Activated gamma-delta T cell treated with Interleukin-2 at 50 U/mL for 16 hours (primary cell): ENCODE results near the gene CT45A1.
"Not testable (repeated sequence)": the region's sequence is repeated elsewhere in the genome, so short reads cannot be mapped to it uniquely, and the experiment has no call there.

Experiments
- DNase-seq: peaks from one replicate; pipeline ENCODE4 v3.0.0-alpha.2; 2020

Gene CT45A1, protein sequence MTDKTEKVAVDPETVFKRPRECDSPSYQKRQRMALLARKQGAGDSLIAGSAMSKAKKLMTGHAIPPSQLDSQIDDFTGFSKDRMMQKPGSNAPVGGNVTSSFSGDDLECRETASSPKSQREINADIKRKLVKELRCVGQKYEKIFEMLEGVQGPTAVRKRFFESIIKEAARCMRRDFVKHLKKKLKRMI

GRCh38 chrX:135713183-135713689 is at the start of gene CT45A1:
TSS of gene CT45A1 (plus strand) at chrX:135713639. CDS start at chrX:135718941, 5,302 bp downstream.
- DNase-seq = not testable (repeated sequence)

- not testable (repeated sequence) for DNase-seq
These were observed 40.5 kb upstream of the CT45A1 start for GRCh38 chrX:135672979-135673378.

DNA sequence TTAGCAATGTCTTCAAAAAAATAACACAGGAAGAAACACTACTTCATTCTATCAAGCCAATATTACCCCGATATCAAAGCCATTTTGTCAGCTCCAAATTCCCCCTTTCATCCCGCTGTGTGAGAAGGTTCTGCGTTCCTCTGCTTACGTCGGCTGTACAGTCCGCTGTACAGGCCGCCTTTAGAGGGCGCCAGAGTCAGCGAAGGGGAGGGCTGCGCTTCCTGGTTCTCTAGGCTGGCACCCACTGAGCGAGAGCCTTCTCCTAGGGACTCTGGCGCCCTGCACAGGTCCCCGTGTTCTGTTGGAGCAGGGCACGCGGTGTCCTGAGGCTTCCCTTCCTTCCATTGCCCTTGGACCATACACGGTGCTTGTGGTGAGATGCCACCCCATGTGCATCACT is 25.3 kb upstream of the CT45A1 start:
- DNase-seq = no peak

DNA sequence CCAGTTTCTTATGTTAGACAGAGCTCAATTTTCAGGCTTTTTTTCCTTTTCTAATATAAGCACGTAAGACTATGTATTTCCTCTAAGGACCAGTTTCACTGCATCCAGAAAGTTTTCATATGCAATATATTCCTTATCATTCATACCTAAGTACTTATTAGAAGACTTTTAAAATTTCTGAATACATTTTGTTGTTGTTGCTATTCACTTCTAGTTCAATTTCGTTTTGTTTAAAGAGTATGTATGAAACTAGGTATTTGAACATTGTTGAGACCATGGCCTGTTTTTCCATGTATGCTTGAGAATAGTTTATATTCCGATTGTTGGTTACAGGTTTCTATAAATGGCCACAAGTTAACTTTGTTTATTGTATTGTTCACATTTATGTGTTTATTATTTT is 18.0 kb upstream of the CT45A1 start:
- no peak for DNase-seq

DNA sequence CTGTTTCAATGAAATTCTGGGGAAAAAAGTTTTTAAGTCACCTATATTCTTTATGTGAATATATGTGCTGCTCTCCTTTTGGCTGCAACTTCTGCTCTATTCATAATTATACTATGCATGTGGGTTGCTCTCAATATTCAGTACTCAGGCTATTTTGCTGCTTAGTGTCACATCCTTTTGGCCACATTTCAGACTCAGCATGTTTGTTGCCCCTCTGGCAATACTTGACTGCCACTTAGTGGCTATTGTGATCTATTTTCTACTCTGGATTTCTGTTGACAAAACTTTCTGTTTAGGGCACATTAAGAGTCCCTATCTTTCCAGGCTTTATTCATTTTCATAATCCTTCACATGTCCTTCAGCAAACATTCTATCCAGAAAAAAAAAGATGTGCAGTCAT is 15.8 kb upstream of the CT45A1 start:
- no peak for DNase-seq

GRCh38 chrX:135698924-135699323 is 14.5 kb upstream of the CT45A1 start:
- DNase-seq = no peak

- no peak for DNase-seq
These were observed 5.6 kb upstream of the CT45A1 start for GRCh38 chrX:135707880-135708279.

DNA sequence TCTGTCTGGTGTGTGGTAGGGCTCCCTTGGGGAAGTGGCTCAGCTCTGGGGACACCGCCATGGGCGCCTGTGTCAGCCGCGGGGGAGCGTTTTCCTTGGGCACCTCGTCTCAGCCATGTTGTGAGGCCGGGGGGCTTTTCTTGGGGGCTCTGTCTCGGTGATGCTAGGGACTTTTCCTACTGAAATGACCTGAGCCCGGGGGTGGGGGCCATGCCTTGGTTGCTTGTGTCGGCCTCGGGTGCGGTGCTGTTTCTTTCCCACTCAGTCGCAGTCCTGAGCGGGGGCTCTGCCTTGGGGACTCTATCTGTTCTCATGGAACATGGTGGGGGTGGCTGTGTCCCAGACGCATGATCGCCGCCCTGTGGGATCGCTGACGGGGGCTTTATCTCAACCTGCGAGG is 356 bp downstream of the CT45A1 start:
- no peak for DNase-seq

DNA sequence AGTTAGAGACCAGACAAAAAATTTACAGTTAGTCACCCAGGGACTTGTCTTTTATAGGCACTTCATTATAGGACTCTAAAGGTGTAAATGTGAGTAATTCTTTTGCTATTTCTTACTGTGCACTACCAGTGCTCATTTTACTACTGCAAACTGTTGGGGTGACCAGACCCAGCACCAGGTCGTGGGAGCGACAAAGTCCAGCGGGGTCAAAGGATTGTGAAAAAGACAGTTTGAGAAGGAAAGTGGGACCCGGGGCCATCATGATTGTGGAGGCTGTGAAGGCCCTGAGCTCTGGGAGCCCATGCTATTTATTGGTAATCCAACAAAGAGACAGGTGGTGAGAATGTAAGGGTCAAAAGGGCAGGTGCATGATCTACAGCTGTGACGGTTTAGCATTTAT is 21.2 kb downstream of the CT45A1 start:
- not testable (repeated sequence) for DNase-seq

GRCh38 chrX:135737366-135738071 is 24.1 kb downstream of the CT45A1 start:
- DNase-seq = no peak

- peak; percentile 12 for DNase-seq
These were observed 27.3 kb downstream of the CT45A1 start for GRCh38 chrX:135740681-135741149.

GRCh38 chrX:135741192-135741715 is 27.8 kb downstream of the CT45A1 start:
- DNase-seq = no peak

GRCh38 chrX:135744739-135745138 is 31.3 kb downstream of the CT45A1 start:
- not testable (repeated sequence) for DNase-seq

GRCh38 chrX:135768091-135768490 is 54.7 kb downstream of the CT45A1 start, which contains the start of gene CT45A3:
TSS of gene CT45A3 (minus strand) at chrX:135768191. CDS start at chrX:135764444, 3,747 bp downstream.
- not testable (repeated sequence) for DNase-seq
